22Rv1 (cell line): Measurements from ENCODE around the gene DPP3.
"Not testable (repeated sequence)": the region's sequence is repeated elsewhere in the genome, so short reads cannot be mapped to it uniquely, and the experiment has no call there.

Experiments used
- H3K27ac ChIP-seq: fragments of 450-650 bp; 2 replicates; pipeline ENCODE4 v1.5.1; 2017
- ZFX ChIP-seq: fragments of 450-650 bp; IDR thresholded peaks from 2 replicates; pipeline ENCODE4 v1.6.1; 2017; ENCODE audit warnings: antibody characterized with exemption, borderline replicate concordance
- TF ChIP-seq, protein P1 (sequence below): fragments of 450-650 bp; IDR thresholded peaks from 2 replicates; pipeline ENCODE4 v1.5.1; 2017; ENCODE audit warnings: mild to moderate bottlenecking

Gene DPP3

DNA sequence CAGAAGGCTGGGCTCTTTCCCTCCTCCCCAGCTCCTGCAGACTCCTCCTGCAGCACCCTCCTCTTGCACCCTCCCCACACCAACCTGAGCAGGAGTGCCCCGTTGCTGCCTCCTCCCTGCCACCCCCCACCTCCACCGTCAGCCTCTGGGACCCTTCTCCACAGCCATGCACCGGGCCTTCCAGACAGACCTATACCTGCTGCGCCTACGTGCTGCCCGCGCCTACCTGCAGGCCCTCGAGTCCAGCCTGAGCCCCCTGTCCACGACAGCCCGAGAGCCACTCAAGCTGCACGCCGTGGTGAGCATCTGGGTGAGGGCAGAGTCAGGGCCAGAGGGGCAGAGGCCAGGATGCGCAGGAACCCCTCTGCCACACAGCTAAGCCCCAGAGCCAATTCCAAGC lies 49.4 kb downstream of the DPP3 start:
- no peak overlapping the region for H3K27ac ChIP-seq
- TF ChIP-seq, protein P1, sequence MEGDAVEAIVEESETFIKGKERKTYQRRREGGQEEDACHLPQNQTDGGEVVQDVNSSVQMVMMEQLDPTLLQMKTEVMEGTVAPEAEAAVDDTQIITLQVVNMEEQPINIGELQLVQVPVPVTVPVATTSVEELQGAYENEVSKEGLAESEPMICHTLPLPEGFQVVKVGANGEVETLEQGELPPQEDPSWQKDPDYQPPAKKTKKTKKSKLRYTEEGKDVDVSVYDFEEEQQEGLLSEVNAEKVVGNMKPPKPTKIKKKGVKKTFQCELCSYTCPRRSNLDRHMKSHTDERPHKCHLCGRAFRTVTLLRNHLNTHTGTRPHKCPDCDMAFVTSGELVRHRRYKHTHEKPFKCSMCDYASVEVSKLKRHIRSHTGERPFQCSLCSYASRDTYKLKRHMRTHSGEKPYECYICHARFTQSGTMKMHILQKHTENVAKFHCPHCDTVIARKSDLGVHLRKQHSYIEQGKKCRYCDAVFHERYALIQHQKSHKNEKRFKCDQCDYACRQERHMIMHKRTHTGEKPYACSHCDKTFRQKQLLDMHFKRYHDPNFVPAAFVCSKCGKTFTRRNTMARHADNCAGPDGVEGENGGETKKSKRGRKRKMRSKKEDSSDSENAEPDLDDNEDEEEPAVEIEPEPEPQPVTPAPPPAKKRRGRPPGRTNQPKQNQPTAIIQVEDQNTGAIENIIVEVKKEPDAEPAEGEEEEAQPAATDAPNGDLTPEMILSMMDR, result no peak
- no peak for TF ChIP-seq ZFX

DNA sequence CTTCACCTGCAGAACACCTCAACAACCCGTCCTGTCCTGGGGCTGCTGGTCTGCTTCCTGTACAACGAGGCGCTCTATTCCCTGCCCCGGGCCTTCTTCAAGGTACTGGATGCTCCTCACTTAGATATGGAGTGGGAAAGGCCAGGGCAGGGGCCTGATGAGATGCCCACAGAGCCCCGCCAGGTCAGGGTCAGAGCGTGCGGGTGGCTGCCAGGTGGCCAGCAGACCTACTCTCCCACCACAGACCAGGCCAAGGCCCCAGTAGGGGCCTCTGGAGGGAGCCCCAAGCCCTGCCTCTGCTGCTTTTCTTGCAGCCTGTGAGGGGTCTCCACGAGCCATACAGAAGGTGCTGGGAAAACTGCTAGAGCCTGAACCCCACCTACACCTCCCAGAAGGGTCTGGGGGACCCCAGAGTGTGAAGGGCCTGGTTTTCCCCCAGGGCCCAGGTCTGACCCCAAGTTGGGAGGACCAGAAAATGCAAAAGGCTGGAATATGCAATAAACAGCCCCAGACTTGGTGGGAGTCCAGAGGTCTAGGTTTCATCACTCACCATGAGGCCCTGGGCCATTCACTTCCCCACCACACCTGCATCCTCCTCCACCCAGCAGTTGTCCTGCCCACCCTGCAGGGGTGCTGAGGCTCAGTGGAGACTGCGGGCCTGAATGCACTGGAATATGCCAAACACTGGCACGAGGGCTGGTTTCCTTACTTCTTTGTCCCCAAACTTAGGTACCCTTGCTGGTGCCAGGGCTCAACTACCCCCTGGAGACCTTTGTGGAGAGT lies 50.9 kb downstream of the DPP3 start:
- TF ChIP-seq, protein P1, result no peak
- TF ChIP-seq ZFX, result no peak
- H3K27ac ChIP-seq, result no peak overlapping the region

- no peak for TF ChIP-seq ZFX
- TF ChIP-seq, protein P1, result no peak
- H3K27ac ChIP-seq, result no peak overlapping the region
Observed at GRCh38 chr11:66531841-66532240, 51.6 kb downstream of the DPP3 start.

- TF ChIP-seq, protein P1, result no peak
- no peak for TF ChIP-seq ZFX
- H3K27ac ChIP-seq, result no peak overlapping the region
Observed at GRCh38 chr11:66532784-66533183, 52.5 kb downstream of the DPP3 start.

- TF ChIP-seq, protein P1, result no peak
- TF ChIP-seq ZFX, result no peak
- H3K27ac ChIP-seq, result no peak overlapping the region
Observed at GRCh38 chr11:66539170-66539869, 59.1 kb downstream of the DPP3 start.

- TF ChIP-seq, protein P1, result no peak
- no peak for TF ChIP-seq ZFX
- no peak overlapping the region for H3K27ac ChIP-seq
Observed at GRCh38 chr11:66539870-66540213, 59.6 kb downstream of the DPP3 start.

GRCh38 chr11:66540598-66540997 lies 60.4 kb downstream of the DPP3 start:
- H3K27ac ChIP-seq, result not testable (repeated sequence)
